Measurements from ENCODE around the gene CPPED1. TPM values are rescaled to one million over a fixed set of nuclear protein-coding genes. Genes with fewer than 3 reads are reported as not detected.

Gene CPPED1
- total and polyA plus RNA-seq, 2 of the 4 experiments (the other 2 are of a cell fraction): 5.1 to 6.5 TPM

DNA sequence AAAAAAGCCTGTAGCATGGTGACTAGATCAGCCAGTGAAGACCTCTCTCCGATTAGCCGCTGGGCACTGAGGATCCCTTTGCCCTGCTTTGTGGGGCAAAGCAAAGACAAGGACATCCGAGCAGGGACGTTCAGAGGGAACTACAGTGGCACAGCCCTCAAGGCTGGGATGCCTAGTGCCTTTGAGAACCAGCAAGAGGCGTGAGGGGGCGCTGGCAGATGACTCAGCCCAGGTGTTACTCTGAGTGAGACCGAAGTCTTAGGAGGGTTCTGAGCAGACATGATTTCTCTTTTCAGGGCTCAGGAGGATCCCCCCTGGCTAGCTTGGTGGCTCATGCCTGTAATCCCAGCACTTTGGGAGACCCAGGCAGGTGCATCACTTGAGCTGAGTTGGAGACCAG is 178.6 kb downstream of the CPPED1 start:
- ChIA-PET POLR2A (ENCODE audit: unreplicated experiment) (no interaction called here), CTCF (no interaction called here)
- Histone ChIP-seq H3K79me1 (ENCODE audit: low read depth in 1 of 2, low read length in 2 of 2) (no peaks in the 10 kb centered on the region), H3K18ac (ENCODE audit: low read depth, low read length) (no peak overlapping the region), H3K27me3 (ENCODE audit: control insufficient read depth, insufficient read depth, low read length) (no peaks in the 10 kb centered on the region), H3K4me1 (ENCODE audit: control insufficient read depth, insufficient read depth, low read length) (no peaks in the 10 kb centered on the region), H2BK15ac (ENCODE audit: low read depth, low read length) (no peak overlapping the region), H2AK5ac (ENCODE audit: low read depth, low read length) (no peak overlapping the region), H3K27ac (ENCODE audit: insufficient read depth, low read length) (no peak overlapping the region), H4K5ac (ENCODE audit: low read depth, low read length) (no peak overlapping the region), H3K36me3 (ENCODE audit: control insufficient read depth, insufficient read depth, low read length) (no peaks in the 10 kb centered on the region), H2AK9ac (replicated peaks; ENCODE audit: low read depth, low read length, poor library complexity) (no peak overlapping the region), H3K14ac (replicated peaks; ENCODE audit: low read depth, low read length) (no peak overlapping the region), H4K91ac (ENCODE audit: insufficient read depth, low read depth, low read length) (no peak overlapping the region), H3K4me3 (ENCODE audit: insufficient read depth, low read depth, low read length) (no peak overlapping the region), H4K8ac (ENCODE audit: low read depth in 2 of 2, low read length in 2 of 2) (no peak overlapping the region), H3K9me1 (ENCODE audit: insufficient read depth, low read length) (no peaks in the 10 kb centered on the region), H2AFZ (replicated peaks; ENCODE audit: low read length, poor library complexity) (no peak overlapping the region), H2BK120ac (ENCODE audit: low read depth, low read length) (no peak overlapping the region), H3K9me3 (ENCODE audit: control insufficient read depth, insufficient read depth, low read length) (0 out of 2 replicates have a peak, but pooled peaks cover 2% of the 10 kb centered on the region), H3K9ac (ENCODE audit: low read depth, low read length) (no peak overlapping the region), H3K4ac (ENCODE audit: low read depth, low read length) (no peak overlapping the region), H2BK20ac (ENCODE audit: low read depth, low read length) (no peak overlapping the region), H3K23ac (ENCODE audit: low read depth, low read length) (no peak overlapping the region), H2BK5ac (ENCODE audit: low read depth, low read length, poor library complexity, severe bottlenecking) (no peak overlapping the region), H4K20me1 (ENCODE audit: insufficient read depth, low read length) (no peaks in the 10 kb centered on the region), H3K4me2 (ENCODE audit: low read depth, low read length) (no peak overlapping the region), H3K56ac (ENCODE audit: extremely low read depth, insufficient read depth, low read length) (no peak overlapping the region)
- WGBS, 2 experiments (ENCODE audit: extremely low coverage in 2 of 2, insufficient read length in 1 of 2): 47% methylated on average over 3 of the region's 7 CpGs; no CpG with 5 or more reads in 1 of the 2 experiments
- no peak for DNase-seq
- no peak for TF ChIP-seq MXI1 (IDR thresholded peaks at IDR 0.05; ENCODE audit: borderline replicate concordance, low read depth, low read length)
- no peak for TF ChIP-seq RCOR1 (IDR thresholded peaks at IDR 0.05; ENCODE audit: insufficient replicate concordance, low read length)
- no peak for TF ChIP-seq RFX5 (IDR thresholded peaks at IDR 0.05; ENCODE audit: low read depth, low read length)
- TF ChIP-seq, protein P1, sequence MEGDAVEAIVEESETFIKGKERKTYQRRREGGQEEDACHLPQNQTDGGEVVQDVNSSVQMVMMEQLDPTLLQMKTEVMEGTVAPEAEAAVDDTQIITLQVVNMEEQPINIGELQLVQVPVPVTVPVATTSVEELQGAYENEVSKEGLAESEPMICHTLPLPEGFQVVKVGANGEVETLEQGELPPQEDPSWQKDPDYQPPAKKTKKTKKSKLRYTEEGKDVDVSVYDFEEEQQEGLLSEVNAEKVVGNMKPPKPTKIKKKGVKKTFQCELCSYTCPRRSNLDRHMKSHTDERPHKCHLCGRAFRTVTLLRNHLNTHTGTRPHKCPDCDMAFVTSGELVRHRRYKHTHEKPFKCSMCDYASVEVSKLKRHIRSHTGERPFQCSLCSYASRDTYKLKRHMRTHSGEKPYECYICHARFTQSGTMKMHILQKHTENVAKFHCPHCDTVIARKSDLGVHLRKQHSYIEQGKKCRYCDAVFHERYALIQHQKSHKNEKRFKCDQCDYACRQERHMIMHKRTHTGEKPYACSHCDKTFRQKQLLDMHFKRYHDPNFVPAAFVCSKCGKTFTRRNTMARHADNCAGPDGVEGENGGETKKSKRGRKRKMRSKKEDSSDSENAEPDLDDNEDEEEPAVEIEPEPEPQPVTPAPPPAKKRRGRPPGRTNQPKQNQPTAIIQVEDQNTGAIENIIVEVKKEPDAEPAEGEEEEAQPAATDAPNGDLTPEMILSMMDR (conservative IDR thresholded peaks at IDR 0.05; ENCODE audit: low read depth, low read length): no peak
- TF ChIP-seq, protein P2, sequence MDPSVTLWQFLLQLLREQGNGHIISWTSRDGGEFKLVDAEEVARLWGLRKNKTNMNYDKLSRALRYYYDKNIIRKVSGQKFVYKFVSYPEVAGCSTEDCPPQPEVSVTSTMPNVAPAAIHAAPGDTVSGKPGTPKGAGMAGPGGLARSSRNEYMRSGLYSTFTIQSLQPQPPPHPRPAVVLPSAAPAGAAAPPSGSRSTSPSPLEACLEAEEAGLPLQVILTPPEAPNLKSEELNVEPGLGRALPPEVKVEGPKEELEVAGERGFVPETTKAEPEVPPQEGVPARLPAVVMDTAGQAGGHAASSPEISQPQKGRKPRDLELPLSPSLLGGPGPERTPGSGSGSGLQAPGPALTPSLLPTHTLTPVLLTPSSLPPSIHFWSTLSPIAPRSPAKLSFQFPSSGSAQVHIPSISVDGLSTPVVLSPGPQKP (IDR thresholded peaks at IDR 0.05; ENCODE audit: borderline replicate concordance, low read depth, low read length): no peak
- intact Hi-C loops (cut with micrococcal nuclease): no loop called here
- dilution Hi-C loops (cut with HindIII; ENCODE audit: low sequenced_read_pairs, unreplicated experiment): no loop called here
- in situ Hi-C loops (cut with MboI; ENCODE audit: low sequenced_read_pairs): no loop called here
- no peak for ATAC-seq (ENCODE audit: low read depth)
- BruUV-seq (replicated peaks): no TSS peak

Measured in IMR-90 (cell line).